OCI-LY1 (cell line): ENCODE data around the gene CALY.

Experiments
- CTCF ChIP-seq: fragments of 200-600 bp; sonication (generic), shearing (Covaris generic); IDR thresholded peaks from 2 replicates; pipeline ENCODE4 v1.5.1; 2017; ENCODE audit warnings: mild to moderate bottlenecking, antibody characterized with exemption, low read length, moderate library complexity, mixed read lengths
- EZH2 ChIP-seq: fragments of 200-600 bp; sonication (generic), shearing (Covaris generic); IDR thresholded peaks from 2 replicates; pipeline ENCODE4 v1.8.0; 2017; ENCODE audit warnings: borderline replicate concordance, mixed run types, mild to moderate bottlenecking, antibody characterized with exemption, low read length, moderate library complexity, mixed read lengths

DNA sequence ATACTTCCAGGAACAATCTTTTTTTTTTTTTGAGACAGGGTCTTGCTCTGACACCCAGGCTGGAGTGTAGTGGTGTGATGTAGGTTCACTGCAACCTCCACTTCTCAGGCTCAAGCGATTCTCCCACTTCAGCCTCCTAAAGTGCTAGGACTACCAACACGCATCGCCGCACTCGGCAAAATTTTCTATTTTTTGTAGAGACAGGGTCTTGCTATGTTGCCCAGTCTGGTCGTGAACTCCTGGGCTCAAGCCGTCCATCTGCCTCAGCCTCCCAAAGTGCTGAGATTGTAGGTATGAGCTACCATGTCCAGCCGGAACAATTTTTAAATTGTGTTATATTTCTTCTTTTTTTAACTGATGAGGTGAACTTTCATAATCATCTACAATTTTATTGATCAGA, 25.9 kb downstream of the CALY start:
- TF ChIP-seq CTCF (no peak), EZH2 (no peak)
